GM12878 (cell line): Measurements from ENCODE around the gene SUN5. TPM values are rescaled to one million over a fixed set of nuclear protein-coding genes. Genes with fewer than 3 reads are reported as not detected.

Experiments
- ATAC-seq: fragments of 200-7000 bp; cut with Tn5 transposase; 3 replicates; pipeline ENCODE4 v1.9.1; 2020; ENCODE audit warnings: mild to moderate bottlenecking, moderate library complexity
- BruUV-seq: library from RNA; stranded (reverse); fragments of 400-500 nt; replicated peaks from 2 replicates; lab custom pipeline; 2021; lab: Mats Ljungman, UMichigan
- CTCF ChIA-PET: fragments of 300-600 bp; sonication (Branson Sonifier 250); formaldehyde crosslinking; extraction: SDS; loops from one replicate; lab custom pipeline; 2021; ENCODE audit warnings: inconsistent platforms; lab: Yijun Ruan, JAX
- POLR2A ChIA-PET: fragments of 350-600 bp; formaldehyde crosslinking; extraction: SDS; loops from one replicate; lab custom pipeline; 2021; ENCODE audit warnings: inconsistent platforms; lab: Charles Lee
- RAD21 ChIA-PET: fragments of 300-600 bp; sonication (Branson Sonifier 250); formaldehyde crosslinking; loops from one replicate; lab custom pipeline; 2023; ENCODE audit warnings: antibody characterized with exemption; ENCODE audit not compliant: unreplicated experiment; lab: Charles Lee
- SMC1A ChIA-PET: fragments of 300-600 bp; sonication (Branson Sonifier 250); formaldehyde crosslinking; loops from one replicate; lab custom pipeline; 2023; ENCODE audit not compliant: unreplicated experiment, uncharacterized antibody; lab: Charles Lee
- DNase-seq: peaks from one replicate; pipeline ENCODE4 v3.0.0-alpha.2; 2011; ENCODE audit warnings: low read depth, low spot score
- FAIRE-seq: peaks from 3 replicates; lab custom pipeline; 2011; peaks lifted over from hg19 to GRCh38; lab: Jason Lieb, UNC
- H2AFZ ChIP-seq: 2 replicates; pipeline ENCODE4 v1.6.0; 2011; ENCODE audit warnings: low read depth, low read length, control low read depth; ENCODE audit not compliant: control insufficient read depth
- H3K27ac ChIP-seq: 2 replicates; pipeline ENCODE4 v1.5.1; 2011; ENCODE audit warnings: control low read depth; ENCODE audit not compliant: control insufficient read depth, insufficient read depth
- H3K27me3 ChIP-seq, 2 experiments: replicated peaks in 1 of 2; 2 replicates each; pipeline versions ENCODE4 v1.6.0 to v1.6.1; 2011; ENCODE audit warnings: low read length in 1 of 2; ENCODE audit not compliant: control insufficient read depth in 2 of 2, insufficient read depth in 2 of 2
- H3K36me3 ChIP-seq, 2 experiments: 2 replicates each; pipeline ENCODE4 v1.5.1; 2011; ENCODE audit warnings: low read length in 1 of 2; ENCODE audit not compliant: control insufficient read depth in 2 of 2, insufficient read depth in 2 of 2
- H3K4me1 ChIP-seq: 2 replicates; pipeline ENCODE4 v1.6.1; 2011; ENCODE audit warnings: mild to moderate bottlenecking, low read length, moderate library complexity, mixed read lengths; ENCODE audit not compliant: control insufficient read depth, insufficient read depth
- H3K4me2 ChIP-seq: 2 replicates; pipeline ENCODE4 v1.6.0; 2011; ENCODE audit warnings: control low read depth; ENCODE audit not compliant: control insufficient read depth, insufficient read depth
- H3K4me3 ChIP-seq: fragments of 200-600 bp; sonication (generic); 2 replicates; pipeline ENCODE4 v1.5.1; 2016
- H3K79me2 ChIP-seq: 2 replicates; pipeline ENCODE4 v1.6.0; 2011; ENCODE audit warnings: low read length; ENCODE audit not compliant: control insufficient read depth, insufficient read depth
- H3K9ac ChIP-seq: 2 replicates; pipeline ENCODE4 v1.8.0; 2011; ENCODE audit warnings: low read length, control low read depth, mixed read lengths; ENCODE audit not compliant: control insufficient read depth, insufficient read depth
- H3K9me3 ChIP-seq: replicated peaks from 3 replicates; pipeline ENCODE4 v1.5.1; 2011; ENCODE audit warnings: mild to moderate bottlenecking, low read length; ENCODE audit not compliant: control insufficient read depth, insufficient read depth
- H4K20me1 ChIP-seq: 2 replicates; pipeline ENCODE4 v1.6.0; 2011; ENCODE audit not compliant: control insufficient read depth, insufficient read depth
- BCL11A ChIP-seq: IDR thresholded peaks from 2 replicates; pipeline ENCODE4 v1.6.1; 2011; ENCODE audit warnings: low read depth, low read length
- BRCA1 ChIP-seq: IDR thresholded peaks from 2 replicates; pipeline ENCODE4 v1.6.1; 2011; ENCODE audit warnings: low read depth, low read length, improper control_type of control experiment
- FOXK2 ChIP-seq: fragments of 450-650 bp; IDR thresholded peaks from 2 replicates; pipeline ENCODE4 v1.6.1; 2017; ENCODE audit warnings: mild to moderate bottlenecking, moderate library complexity
- GATAD2B ChIP-seq: fragments of 450-650 bp; conservative IDR thresholded peaks from 2 replicates; pipeline ENCODE4 v1.6.1; 2017; ENCODE audit warnings: low read depth, mild to moderate bottlenecking, moderate library complexity
- HCFC1 ChIP-seq: fragments of 150-350 bp; IDR thresholded peaks from 2 replicates; pipeline ENCODE4 v1.6.1; 2014; ENCODE audit warnings: low read length
- SREBF1 ChIP-seq: IDR thresholded peaks from 2 replicates; pipeline ENCODE4 v1.6.1; 2012; ENCODE audit warnings: mild to moderate bottlenecking, low read length
- SUPT20H ChIP-seq: IDR thresholded peaks from 2 replicates; pipeline ENCODE4 v1.6.1; 2011; ENCODE audit warnings: low read depth, mild to moderate bottlenecking, low read length, moderate library complexity, borderline replicate concordance; ENCODE audit not compliant: control insufficient read depth
- TCF3 ChIP-seq: IDR thresholded peaks from 2 replicates; pipeline ENCODE4 v1.6.1; 2012; ENCODE audit warnings: low read depth, mild to moderate bottlenecking, low read length, borderline replicate concordance; ENCODE audit not compliant: insufficient read depth
- YBX1 ChIP-seq: fragments of 450-650 bp; IDR thresholded peaks from 2 replicates; pipeline ENCODE4 v1.6.1; 2016; ENCODE audit warnings: antibody characterized with exemption
- YY1 ChIP-seq: IDR thresholded peaks from 2 replicates; pipeline ENCODE4 v1.6.1; 2011; ENCODE audit warnings: low read depth, mild to moderate bottlenecking, low read length
- ZSCAN29 ChIP-seq: fragments of 450-650 bp; IDR thresholded peaks from 2 replicates; pipeline ENCODE4 v1.6.1; 2017; ENCODE audit warnings: mild to moderate bottlenecking, moderate library complexity
- WGBS: methylation state at CpG from one replicate; pipeline ENCODE4 v1.1.6; 2016; ENCODE audit warnings: low lambda C conversion rate; ENCODE audit not compliant: insufficient replicate concordance, insufficient coverage; ENCODE audit errors: missing lambda C conversion rate; 5-methylcytosine and 5-hydroxymethylcytosine counted together
- in situ Hi-C: fragments of 300-500 bp; cut with MboI; formaldehyde crosslinking; loops from 9 replicates; pipeline ENCODE4 v1.14.3; 2018; ENCODE audit warnings: mixed read lengths
- intact Hi-C: fragments of 100-400 bp; cut with micrococcal nuclease; formaldehyde crosslinking; loops from one replicate; pipeline ENCODE4 v1.14.2; 2022; ENCODE audit not compliant: unreplicated experiment
- polyA plus RNA-seq, 11 experiments: library from polyadenylated mRNA; depleted of rRNA in 4 of 11; unstranded in 6 of 11; stranded (reverse) in 5 of 11; fragments of >200 nt; fragmentation: Nextera tagmentation in 4 of 11; fragmentation: Illumina TruSeq in 1 of 11; extraction: Ambion mirVana in 4 of 11; extraction: Trizol in 1 of 11; gene quantifications; 1 replicate in 1 of 11; 2 replicates in 10 of 11; pipeline versions ENCODE4 v1.2.1 to v1.2.3, GENCODE V29; 2011 to 2016; ENCODE audit warnings: inconsistent platforms in 2 of 11, missing spikeins in 2 of 11, low read depth in 1 of 11
- total RNA-seq, 4 experiments: library from RNA; depleted of rRNA in 3 of 4; stranded (reverse); fragments of >200 nt in 3 of 4; fragmentation: Illumina TruSeq in 1 of 4; extraction: Trizol in 1 of 4; gene quantifications; 2 replicates each; pipeline versions ENCODE4 v1.2.1 to v1.2.3, GENCODE V29; 2013 to 2021
- TF ChIP-seq, protein P1 (sequence below): fragments of 150-350 bp; IDR thresholded peaks from 2 replicates; pipeline ENCODE4 v1.6.1; 2014; ENCODE audit warnings: mild to moderate bottlenecking, low read depth, low read length
- TF ChIP-seq, protein P2 (sequence below): fragments of 450-650 bp; IDR thresholded peaks from 2 replicates; pipeline ENCODE4 v1.6.1; 2017; ENCODE audit warnings: mild to moderate bottlenecking
- TF ChIP-seq, protein P3 (sequence below): fragments of 450-650 bp; formaldehyde crosslinking; IDR thresholded peaks from 2 replicates; pipeline ENCODE4 v1.5.0; 2022; ENCODE audit warnings: mild to moderate bottlenecking, missing genetic modification characterization
- TF ChIP-seq, protein P4 (sequence below): fragments of 450-650 bp; IDR thresholded peaks from 2 replicates; pipeline ENCODE4 v1.6.1; 2017; ENCODE audit warnings: antibody characterized with exemption, mild to moderate bottlenecking, moderate library complexity

Gene SUN5
- total and polyA plus RNA-seq, 10 of the 15 experiments (the other 5 are each of a cell fraction or from before 2014, with no cell fraction given), result not detected

DNA sequence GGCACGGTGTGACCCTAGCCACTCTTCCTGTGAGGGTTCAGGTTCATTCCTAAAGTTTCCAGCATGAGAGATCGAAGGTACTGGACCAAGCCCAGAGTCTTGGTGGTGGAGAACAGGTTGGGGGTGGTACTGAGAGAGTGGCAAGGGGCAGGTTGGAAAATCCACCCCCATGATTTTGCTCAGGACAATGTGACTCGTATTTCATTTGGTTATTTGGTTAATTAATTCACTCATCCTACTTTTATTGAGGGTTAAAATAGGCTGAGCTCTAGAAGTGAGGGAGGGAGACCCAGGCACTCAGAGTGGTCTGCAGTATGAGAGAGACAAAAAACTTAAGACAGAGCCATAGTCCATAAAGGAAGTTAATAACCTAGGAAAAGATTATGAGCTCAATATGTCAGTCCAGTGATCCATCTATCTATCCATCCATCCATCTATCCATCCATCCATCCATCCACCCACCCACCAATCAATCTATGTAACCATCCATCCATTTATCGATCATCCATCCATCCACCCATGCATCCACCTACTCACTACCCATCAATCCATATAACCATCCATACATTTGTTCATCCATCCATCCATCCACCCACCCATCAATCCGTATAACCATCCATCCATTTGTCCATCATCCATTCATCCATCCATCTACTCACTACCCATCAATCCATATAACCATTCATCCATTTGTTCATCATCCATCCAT lies 20.5 kb upstream of the SUN5 start:
- in situ Hi-C loops, result no loop called here
- CTCF ChIA-PET, result no interaction called here
- POLR2A ChIA-PET, result no interaction called here

More for the DNA sequence above, 20.5 kb upstream of the SUN5 start:
- H3K9ac ChIP-seq, result no peak overlapping the region
- no peaks in the 10 kb centered on the region for H3K36me3 ChIP-seq
- H3K4me3 ChIP-seq, result no peak overlapping the region
- no peaks in the 10 kb centered on the region; a peak in 1 of 4 replicates for H3K27me3 ChIP-seq
- ATAC-seq, result no peak
- ChIA-PET RAD21 (no interaction called here), SMC1A (no interaction called here)
- no peak overlapping the region for H2AFZ ChIP-seq
- no peak for DNase-seq
- 10% methylated on average over 5 of the region's 5 CpGs for WGBS
- TF ChIP-seq, protein P1, sequence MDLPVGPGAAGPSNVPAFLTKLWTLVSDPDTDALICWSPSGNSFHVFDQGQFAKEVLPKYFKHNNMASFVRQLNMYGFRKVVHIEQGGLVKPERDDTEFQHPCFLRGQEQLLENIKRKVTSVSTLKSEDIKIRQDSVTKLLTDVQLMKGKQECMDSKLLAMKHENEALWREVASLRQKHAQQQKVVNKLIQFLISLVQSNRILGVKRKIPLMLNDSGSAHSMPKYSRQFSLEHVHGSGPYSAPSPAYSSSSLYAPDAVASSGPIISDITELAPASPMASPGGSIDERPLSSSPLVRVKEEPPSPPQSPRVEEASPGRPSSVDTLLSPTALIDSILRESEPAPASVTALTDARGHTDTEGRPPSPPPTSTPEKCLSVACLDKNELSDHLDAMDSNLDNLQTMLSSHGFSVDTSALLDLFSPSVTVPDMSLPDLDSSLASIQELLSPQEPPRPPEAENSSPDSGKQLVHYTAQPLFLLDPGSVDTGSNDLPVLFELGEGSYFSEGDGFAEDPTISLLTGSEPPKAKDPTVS, result no peak
- TF ChIP-seq SUPT20H, result no peak
- TF ChIP-seq, protein P2, sequence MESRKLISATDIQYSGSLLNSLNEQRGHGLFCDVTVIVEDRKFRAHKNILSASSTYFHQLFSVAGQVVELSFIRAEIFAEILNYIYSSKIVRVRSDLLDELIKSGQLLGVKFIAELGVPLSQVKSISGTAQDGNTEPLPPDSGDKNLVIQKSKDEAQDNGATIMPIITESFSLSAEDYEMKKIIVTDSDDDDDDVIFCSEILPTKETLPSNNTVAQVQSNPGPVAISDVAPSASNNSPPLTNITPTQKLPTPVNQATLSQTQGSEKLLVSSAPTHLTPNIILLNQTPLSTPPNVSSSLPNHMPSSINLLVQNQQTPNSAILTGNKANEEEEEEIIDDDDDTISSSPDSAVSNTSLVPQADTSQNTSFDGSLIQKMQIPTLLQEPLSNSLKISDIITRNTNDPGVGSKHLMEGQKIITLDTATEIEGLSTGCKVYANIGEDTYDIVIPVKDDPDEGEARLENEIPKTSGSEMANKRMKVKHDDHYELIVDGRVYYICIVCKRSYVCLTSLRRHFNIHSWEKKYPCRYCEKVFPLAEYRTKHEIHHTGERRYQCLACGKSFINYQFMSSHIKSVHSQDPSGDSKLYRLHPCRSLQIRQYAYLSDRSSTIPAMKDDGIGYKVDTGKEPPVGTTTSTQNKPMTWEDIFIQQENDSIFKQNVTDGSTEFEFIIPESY, result no peak
- TF ChIP-seq FOXK2, result no peak
- TF ChIP-seq ZSCAN29, result no peak
- TF ChIP-seq, protein P3, sequence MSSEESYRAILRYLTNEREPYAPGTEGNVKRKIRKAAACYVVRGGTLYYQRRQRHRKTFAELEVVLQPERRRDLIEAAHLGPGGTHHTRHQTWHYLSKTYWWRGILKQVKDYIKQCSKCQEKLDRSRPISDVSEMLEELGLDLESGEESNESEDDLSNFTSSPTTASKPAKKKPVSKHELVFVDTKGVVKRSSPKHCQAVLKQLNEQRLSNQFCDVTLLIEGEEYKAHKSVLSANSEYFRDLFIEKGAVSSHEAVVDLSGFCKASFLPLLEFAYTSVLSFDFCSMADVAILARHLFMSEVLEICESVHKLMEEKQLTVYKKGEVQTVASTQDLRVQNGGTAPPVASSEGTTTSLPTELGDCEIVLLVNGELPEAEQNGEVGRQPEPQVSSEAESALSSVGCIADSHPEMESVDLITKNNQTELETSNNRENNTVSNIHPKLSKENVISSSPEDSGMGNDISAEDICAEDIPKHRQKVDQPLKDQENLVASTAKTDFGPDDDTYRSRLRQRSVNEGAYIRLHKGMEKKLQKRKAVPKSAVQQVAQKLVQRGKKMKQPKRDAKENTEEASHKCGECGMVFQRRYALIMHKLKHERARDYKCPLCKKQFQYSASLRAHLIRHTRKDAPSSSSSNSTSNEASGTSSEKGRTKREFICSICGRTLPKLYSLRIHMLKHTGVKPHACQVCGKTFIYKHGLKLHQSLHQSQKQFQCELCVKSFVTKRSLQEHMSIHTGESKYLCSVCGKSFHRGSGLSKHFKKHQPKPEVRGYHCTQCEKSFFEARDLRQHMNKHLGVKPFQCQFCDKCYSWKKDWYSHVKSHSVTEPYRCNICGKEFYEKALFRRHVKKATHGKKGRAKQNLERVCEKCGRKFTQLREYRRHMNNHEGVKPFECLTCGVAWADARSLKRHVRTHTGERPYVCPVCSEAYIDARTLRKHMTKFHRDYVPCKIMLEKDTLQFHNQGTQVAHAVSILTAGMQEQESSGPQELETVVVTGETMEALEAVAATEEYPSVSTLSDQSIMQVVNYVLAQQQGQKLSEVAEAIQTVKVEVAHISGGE (CRISPR knock-in tag), result no peak
- no peak for TF ChIP-seq YBX1
- TF ChIP-seq TCF3, result no peak
- TF ChIP-seq SREBF1, result no peak
- TF ChIP-seq, protein P4, sequence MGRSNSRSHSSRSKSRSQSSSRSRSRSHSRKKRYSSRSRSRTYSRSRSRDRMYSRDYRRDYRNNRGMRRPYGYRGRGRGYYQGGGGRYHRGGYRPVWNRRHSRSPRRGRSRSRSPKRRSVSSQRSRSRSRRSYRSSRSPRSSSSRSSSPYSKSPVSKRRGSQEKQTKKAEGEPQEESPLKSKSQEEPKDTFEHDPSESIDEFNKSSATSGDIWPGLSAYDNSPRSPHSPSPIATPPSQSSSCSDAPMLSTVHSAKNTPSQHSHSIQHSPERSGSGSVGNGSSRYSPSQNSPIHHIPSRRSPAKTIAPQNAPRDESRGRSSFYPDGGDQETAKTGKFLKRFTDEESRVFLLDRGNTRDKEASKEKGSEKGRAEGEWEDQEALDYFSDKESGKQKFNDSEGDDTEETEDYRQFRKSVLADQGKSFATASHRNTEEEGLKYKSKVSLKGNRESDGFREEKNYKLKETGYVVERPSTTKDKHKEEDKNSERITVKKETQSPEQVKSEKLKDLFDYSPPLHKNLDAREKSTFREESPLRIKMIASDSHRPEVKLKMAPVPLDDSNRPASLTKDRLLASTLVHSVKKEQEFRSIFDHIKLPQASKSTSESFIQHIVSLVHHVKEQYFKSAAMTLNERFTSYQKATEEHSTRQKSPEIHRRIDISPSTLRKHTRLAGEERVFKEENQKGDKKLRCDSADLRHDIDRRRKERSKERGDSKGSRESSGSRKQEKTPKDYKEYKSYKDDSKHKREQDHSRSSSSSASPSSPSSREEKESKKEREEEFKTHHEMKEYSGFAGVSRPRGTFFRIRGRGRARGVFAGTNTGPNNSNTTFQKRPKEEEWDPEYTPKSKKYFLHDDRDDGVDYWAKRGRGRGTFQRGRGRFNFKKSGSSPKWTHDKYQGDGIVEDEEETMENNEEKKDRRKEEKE, result no peak
- TF ChIP-seq YY1, result no peak
- TF ChIP-seq BCL11A, result no peak
- no peak for TF ChIP-seq BRCA1
- TF ChIP-seq GATAD2B, result no peak
- TF ChIP-seq HCFC1, result no peak
- H3K4me1 ChIP-seq, result peaks cover 3% of the 10 kb centered on the region
- no peaks in the 10 kb centered on the region for H4K20me1 ChIP-seq
- no peaks in the 10 kb centered on the region for H3K79me2 ChIP-seq
- H3K4me2 ChIP-seq, result no peak overlapping the region
- BruUV-seq, result no TSS peak
- FAIRE-seq, result no peak
- H3K9me3 ChIP-seq, result no peaks in the 10 kb centered on the region
- H3K27ac ChIP-seq, result no peak overlapping the region
- intact Hi-C loops, result no loop called here
